ENCODE results near the gene RAB8B. TPM values are rescaled to one million over a fixed set of nuclear protein-coding genes. Genes with fewer than 3 reads are reported as not detected.
A peak's percentile ranks its signal among the peaks of the same experiment; 100 is the strongest.

Gene RAB8B
- total and polyA plus RNA-seq, 2 of the 13 experiments (the other 11 are each of a cell fraction or from before 2014, with no cell fraction given) = 6.8 to 14.2 TPM

- TF ChIP-seq ZBTB4 (CRISPR knock-in tag; IDR thresholded peaks at IDR 0.05; ENCODE audit: borderline replicate concordance) (peak; percentile 55; the same call in 1 of the 2 replicates), KDM5B (CRISPR knock-in tag; IDR thresholded peaks at IDR 0.05; ENCODE audit: borderline replicate concordance) (peak; percentile 63; the same call in 1 of the 2 replicates), GZF1 (CRISPR knock-in tag; IDR thresholded peaks at IDR 0.05) (no peak), ZBTB1 (CRISPR knock-in tag; IDR thresholded peaks at IDR 0.05; ENCODE audit: borderline replicate concordance) (no peak), ZFX (CRISPR knock-in tag; IDR thresholded peaks at IDR 0.05; ENCODE audit: low read depth) (peak; percentile 93), MED1 (CRISPR knock-in tag; IDR thresholded peaks at IDR 0.05) (peak; percentile 85), ETV6 (CRISPR knock-in tag; conservative IDR thresholded peaks at IDR 0.05) (peak; percentile 27; the same call in 1 of the 2 replicates), ZNF839 (CRISPR knock-in tag; IDR thresholded peaks at IDR 0.05; ENCODE audit: borderline replicate concordance) (no peak), DMAP1 (CRISPR knock-in tag; IDR thresholded peaks at IDR 0.05) (peak; percentile 97), ZNF230 (CRISPR knock-in tag; IDR thresholded peaks at IDR 0.05) (peak; percentile 91; the same call in 1 of the 2 replicates), RBAK (CRISPR knock-in tag; IDR thresholded peaks at IDR 0.05) (peak; percentile 68; the same call in 1 of the 2 replicates), ZSCAN30 (CRISPR knock-in tag; IDR thresholded peaks at IDR 0.05) (no peak), NR3C1 (CRISPR knock-in tag; IDR thresholded peaks at IDR 0.05) (no peak), ZNF253 (CRISPR knock-in tag; IDR thresholded peaks at IDR 0.05; ENCODE audit: borderline replicate concordance) (no peak), FOXK1 (CRISPR knock-in tag; IDR thresholded peaks at IDR 0.05; ENCODE audit: borderline replicate concordance, low read depth) (peak; percentile 81; the same call in 1 of the 2 replicates), ZNF562 (CRISPR knock-in tag; IDR thresholded peaks at IDR 0.05; ENCODE audit: borderline replicate concordance) (no peak), SATB2 (CRISPR knock-in tag; IDR thresholded peaks at IDR 0.05) (peak; percentile 83), MTF1 (CRISPR knock-in tag; IDR thresholded peaks at IDR 0.05) (peak; percentile 62; the same call in 1 of the 2 replicates), ZNF44 (CRISPR knock-in tag; IDR thresholded peaks at IDR 0.05) (no peak)
- TF ChIP-seq, protein P1, sequence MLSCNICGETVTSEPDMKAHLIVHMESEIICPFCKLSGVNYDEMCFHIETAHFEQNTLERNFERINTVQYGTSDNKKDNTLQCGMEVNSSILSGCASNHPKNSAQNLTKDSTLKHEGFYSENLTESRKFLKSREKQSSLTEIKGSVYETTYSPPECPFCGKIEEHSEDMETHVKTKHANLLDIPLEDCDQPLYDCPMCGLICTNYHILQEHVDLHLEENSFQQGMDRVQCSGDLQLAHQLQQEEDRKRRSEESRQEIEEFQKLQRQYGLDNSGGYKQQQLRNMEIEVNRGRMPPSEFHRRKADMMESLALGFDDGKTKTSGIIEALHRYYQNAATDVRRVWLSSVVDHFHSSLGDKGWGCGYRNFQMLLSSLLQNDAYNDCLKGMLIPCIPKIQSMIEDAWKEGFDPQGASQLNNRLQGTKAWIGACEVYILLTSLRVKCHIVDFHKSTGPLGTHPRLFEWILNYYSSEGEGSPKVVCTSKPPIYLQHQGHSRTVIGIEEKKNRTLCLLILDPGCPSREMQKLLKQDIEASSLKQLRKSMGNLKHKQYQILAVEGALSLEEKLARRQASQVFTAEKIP (CRISPR knock-in tag; IDR thresholded peaks at IDR 0.05; ENCODE audit: borderline replicate concordance) = no peak
- TF ChIP-seq, protein P2, sequence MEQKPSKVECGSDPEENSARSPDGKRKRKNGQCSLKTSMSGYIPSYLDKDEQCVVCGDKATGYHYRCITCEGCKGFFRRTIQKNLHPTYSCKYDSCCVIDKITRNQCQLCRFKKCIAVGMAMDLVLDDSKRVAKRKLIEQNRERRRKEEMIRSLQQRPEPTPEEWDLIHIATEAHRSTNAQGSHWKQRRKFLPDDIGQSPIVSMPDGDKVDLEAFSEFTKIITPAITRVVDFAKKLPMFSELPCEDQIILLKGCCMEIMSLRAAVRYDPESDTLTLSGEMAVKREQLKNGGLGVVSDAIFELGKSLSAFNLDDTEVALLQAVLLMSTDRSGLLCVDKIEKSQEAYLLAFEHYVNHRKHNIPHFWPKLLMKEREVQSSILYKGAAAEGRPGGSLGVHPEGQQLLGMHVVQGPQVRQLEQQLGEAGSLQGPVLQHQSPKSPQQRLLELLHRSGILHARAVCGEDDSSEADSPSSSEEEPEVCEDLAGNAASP (CRISPR knock-in tag; IDR thresholded peaks at IDR 0.05; ENCODE audit: borderline replicate concordance) = peak; percentile 56
Observed at GRCh38 chr15:63157118-63157843, 32.1 kb upstream of the RAB8B start, which contains the start of gene RPS27L (continued).

Data from HepG2 (cell line).